ENCODE results near the gene SIGLECL1.

DNA sequence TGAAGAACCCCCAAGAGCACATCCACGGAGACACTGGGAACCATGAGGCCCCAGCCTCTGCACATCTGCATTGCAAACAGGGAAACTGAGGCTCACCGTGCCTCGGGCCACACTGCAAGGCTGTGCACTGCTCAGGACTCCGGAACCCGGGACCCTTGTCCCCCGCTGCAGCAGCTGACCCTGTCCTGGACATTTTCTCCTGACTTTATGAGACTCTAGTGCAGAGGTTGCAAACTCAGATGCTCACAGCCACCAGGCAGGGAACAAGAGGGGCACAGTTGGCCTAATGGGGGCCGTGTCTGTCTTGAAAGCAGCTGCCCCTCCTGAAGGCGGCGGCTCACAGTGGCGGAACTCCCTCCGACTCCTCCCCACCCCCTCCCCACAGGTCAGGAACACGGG lies 44.1 kb downstream of the SIGLECL1 start:
- TF ChIP-seq, protein P1, sequence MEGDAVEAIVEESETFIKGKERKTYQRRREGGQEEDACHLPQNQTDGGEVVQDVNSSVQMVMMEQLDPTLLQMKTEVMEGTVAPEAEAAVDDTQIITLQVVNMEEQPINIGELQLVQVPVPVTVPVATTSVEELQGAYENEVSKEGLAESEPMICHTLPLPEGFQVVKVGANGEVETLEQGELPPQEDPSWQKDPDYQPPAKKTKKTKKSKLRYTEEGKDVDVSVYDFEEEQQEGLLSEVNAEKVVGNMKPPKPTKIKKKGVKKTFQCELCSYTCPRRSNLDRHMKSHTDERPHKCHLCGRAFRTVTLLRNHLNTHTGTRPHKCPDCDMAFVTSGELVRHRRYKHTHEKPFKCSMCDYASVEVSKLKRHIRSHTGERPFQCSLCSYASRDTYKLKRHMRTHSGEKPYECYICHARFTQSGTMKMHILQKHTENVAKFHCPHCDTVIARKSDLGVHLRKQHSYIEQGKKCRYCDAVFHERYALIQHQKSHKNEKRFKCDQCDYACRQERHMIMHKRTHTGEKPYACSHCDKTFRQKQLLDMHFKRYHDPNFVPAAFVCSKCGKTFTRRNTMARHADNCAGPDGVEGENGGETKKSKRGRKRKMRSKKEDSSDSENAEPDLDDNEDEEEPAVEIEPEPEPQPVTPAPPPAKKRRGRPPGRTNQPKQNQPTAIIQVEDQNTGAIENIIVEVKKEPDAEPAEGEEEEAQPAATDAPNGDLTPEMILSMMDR (conservative IDR thresholded peaks at IDR 0.05; ENCODE audit: low read length) = no peak
- TF ChIP-seq EZH2phosphoT487 (IDR thresholded peaks at IDR 0.05; ENCODE audit: borderline replicate concordance) = no peak

Measured in Loucy (cell line).